GM12874 (cell line): Measurements from ENCODE around the gene IFI27.

Source experiments
- CTCF ChIP-seq: IDR thresholded peaks from 2 replicates; pipeline ENCODE4 v1.5.1; 2011; ENCODE audit warnings: low read depth, mild to moderate bottlenecking, control low read depth, low read length, moderate library complexity; ENCODE audit not compliant: insufficient read depth

Gene IFI27

GRCh38 chr14:94144765-94145164 is 34.2 kb downstream of the IFI27 start:
- no peak for TF ChIP-seq CTCF

DNA sequence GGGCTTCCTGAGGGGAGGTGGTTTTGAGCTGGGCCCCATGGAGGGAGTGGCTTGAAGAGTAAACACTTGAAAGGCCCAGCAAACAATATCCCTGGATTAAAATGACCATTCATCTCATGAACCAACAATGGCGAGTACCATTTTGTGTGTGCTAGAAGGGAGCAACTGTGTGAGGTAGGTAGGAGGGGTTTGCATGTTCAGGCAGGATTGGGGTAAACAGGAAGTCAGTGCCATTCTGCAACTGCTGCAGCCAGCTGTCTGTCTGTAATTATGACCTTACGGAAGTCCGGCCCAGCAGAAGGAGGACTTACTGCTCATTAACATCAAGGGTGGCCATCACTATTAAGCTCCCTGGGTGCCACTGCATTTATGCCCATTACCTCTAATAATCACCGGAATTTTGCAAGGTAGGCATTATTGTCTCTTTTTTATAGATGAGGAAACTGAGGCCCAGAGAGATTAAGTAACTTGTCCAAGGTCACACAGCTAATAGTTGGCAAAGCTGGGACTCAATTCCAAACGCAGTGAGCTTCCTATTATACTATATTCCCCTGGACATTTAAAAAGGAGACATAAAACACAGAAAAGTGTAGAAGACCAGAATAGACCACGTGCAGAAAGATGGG is 35.5 kb downstream of the IFI27 start:
- TF ChIP-seq CTCF: no peak

DNA sequence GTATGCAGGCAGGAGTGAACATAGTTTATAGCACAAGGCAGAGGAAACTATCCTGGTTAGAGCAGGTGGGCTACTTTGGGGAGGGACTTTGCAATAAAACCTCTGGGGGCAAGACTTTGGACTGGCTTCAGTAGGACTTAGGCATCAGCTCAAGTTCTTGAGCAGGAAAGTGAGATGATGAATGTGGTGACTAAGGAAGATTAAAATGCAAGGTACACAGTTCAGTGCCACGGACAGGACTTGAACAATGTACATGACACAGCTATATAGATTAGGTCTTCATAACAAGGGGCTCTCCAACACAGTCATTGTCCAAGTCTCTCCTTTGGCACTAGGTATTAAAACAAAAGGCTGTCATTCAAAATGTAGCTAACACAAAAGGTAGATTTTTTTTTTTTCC is 42.1 kb downstream of the IFI27 start:
- no peak for TF ChIP-seq CTCF

- TF ChIP-seq CTCF: no peak
Observed at GRCh38 chr14:94153750-94154342, 43.3 kb downstream of the IFI27 start.

GRCh38 chr14:94157197-94157596 is 46.7 kb downstream of the IFI27 start:
- no peak for TF ChIP-seq CTCF

- no peak for TF ChIP-seq CTCF
Observed at GRCh38 chr14:94158239-94158883, 47.8 kb downstream of the IFI27 start.

- no peak for TF ChIP-seq CTCF
Observed at GRCh38 chr14:94161058-94161457, 50.5 kb downstream of the IFI27 start.
